NT2/D1 (cell line): ENCODE measurements around the gene NTRK3.

ENCODE experiments used
- YY1 ChIP-seq: IDR thresholded peaks from 2 replicates; pipeline ENCODE4 v1.6.1; 2011; ENCODE audit not compliant: insufficient read length, insufficient read depth
- ZNF274 ChIP-seq: IDR thresholded peaks from 2 replicates; pipeline ENCODE4 v1.6.1; 2011; ENCODE audit warnings: mild to moderate bottlenecking, low read depth, low read length

GRCh38 chr15:88233921-88234320 is 22.6 kb downstream of the NTRK3 start:
- no peak for TF ChIP-seq ZNF274
- TF ChIP-seq YY1, result no peak
